A673 (cell line): ENCODE measurements around the gene GRIN3A. TPM values are rescaled to one million over a fixed set of nuclear protein-coding genes. Genes with fewer than 3 reads are reported as not detected.
"Not testable (repeated sequence)": the region's sequence is repeated elsewhere in the genome, so short reads cannot be mapped to it uniquely, and the experiment has no call there.

ENCODE experiments used
- BruUV-seq: library from RNA; stranded (reverse); fragments of 400-500 nt; replicated peaks from 2 replicates; lab custom pipeline; 2021; lab: Mats Ljungman, UMichigan
- CTCF ChIA-PET: fragments of 300-600 bp; sonication (Branson Sonifier 250); formaldehyde crosslinking; loops from one replicate; lab custom pipeline; 2022; ENCODE audit warnings: antibody characterized with exemption; lab: Charles Lee
- POLR2A ChIA-PET: fragments of 300-600 bp; sonication (Branson Sonifier 250); formaldehyde crosslinking; loops from one replicate; lab custom pipeline; 2022; ENCODE audit warnings: antibody characterized with exemption; ENCODE audit not compliant: low non-redundant PET; lab: Charles Lee
- DNase-seq: peaks from one replicate; pipeline ENCODE4 v3.0.0-alpha.2; 2015; ENCODE audit warnings: low spot score
- H3K27ac ChIP-seq: fragments of 200-600 bp; sonication (generic); 2 replicates; pipeline ENCODE4 v1.5.1; 2016; ENCODE audit warnings: mixed run types, low read depth, mild to moderate bottlenecking, mixed read lengths, antibody characterized with exemption, low read length; ENCODE audit not compliant: poor library complexity, severe bottlenecking
- H3K27me3 ChIP-seq: fragments of 200-600 bp; sonication (generic); replicated peaks from 2 replicates; pipeline ENCODE4 v1.6.1; 2017; ENCODE audit warnings: mixed run types, low read depth, mild to moderate bottlenecking, mixed read lengths, antibody characterized with exemption, low read length; ENCODE audit not compliant: insufficient read depth, poor library complexity
- H3K36me3 ChIP-seq: fragments of 200-600 bp; sonication (generic); 2 replicates; pipeline ENCODE4 v1.6.1; 2016; ENCODE audit warnings: mixed run types, mild to moderate bottlenecking, mixed read lengths, antibody characterized with exemption, low read length; ENCODE audit not compliant: insufficient read depth, poor library complexity, severe bottlenecking
- H3K4me1 ChIP-seq: fragments of 200-600 bp; sonication (generic); 2 replicates; pipeline ENCODE4 v1.6.1; 2017; ENCODE audit warnings: mixed run types, mild to moderate bottlenecking, mixed read lengths, antibody characterized with exemption, low read length; ENCODE audit not compliant: insufficient read depth, poor library complexity, severe bottlenecking
- H3K4me3 ChIP-seq: fragments of 200-600 bp; sonication (generic); 2 replicates; pipeline ENCODE4 v1.5.1; 2016; ENCODE audit warnings: low read depth, mixed run types, mild to moderate bottlenecking, mixed read lengths, low read length; ENCODE audit not compliant: poor library complexity, severe bottlenecking
- H3K9me3 ChIP-seq: fragments of 200-600 bp; sonication (generic); 2 replicates; pipeline ENCODE4 v1.6.1; 2016; ENCODE audit warnings: mixed run types, low read depth, mild to moderate bottlenecking, mixed read lengths, antibody characterized with exemption, low read length; ENCODE audit not compliant: poor library complexity, severe bottlenecking
- EZH2 ChIP-seq: fragments of 200-600 bp; sonication (generic); IDR thresholded peaks from 2 replicates; pipeline ENCODE4 v1.6.1; 2017; ENCODE audit warnings: borderline replicate concordance, low read depth, mild to moderate bottlenecking, mixed read lengths, antibody characterized with exemption, low read length; ENCODE audit not compliant: poor library complexity, severe bottlenecking
- intact Hi-C: fragments of 100-400 bp; cut with micrococcal nuclease; formaldehyde crosslinking; loops from one replicate; pipeline ENCODE4 v1.10.0; 2022; ENCODE audit not compliant: unreplicated experiment
- total RNA-seq: library from RNA; stranded (reverse); gene quantifications from 2 replicates; pipeline ENCODE4 v1.2.3, GENCODE V29; 2021
- TF ChIP-seq, protein P1 (sequence below): fragments of 300-800, 200-600 bp; sonication (generic); conservative IDR thresholded peaks from 2 replicates; pipeline ENCODE4 v1.5.1; 2017; ENCODE audit warnings: low read depth, mild to moderate bottlenecking, antibody characterized with exemption, low read length, moderate library complexity, mixed read lengths

GRIN3A gene
- total RNA-seq, 1 experiment from 2014 or later, result not detected

DNA sequence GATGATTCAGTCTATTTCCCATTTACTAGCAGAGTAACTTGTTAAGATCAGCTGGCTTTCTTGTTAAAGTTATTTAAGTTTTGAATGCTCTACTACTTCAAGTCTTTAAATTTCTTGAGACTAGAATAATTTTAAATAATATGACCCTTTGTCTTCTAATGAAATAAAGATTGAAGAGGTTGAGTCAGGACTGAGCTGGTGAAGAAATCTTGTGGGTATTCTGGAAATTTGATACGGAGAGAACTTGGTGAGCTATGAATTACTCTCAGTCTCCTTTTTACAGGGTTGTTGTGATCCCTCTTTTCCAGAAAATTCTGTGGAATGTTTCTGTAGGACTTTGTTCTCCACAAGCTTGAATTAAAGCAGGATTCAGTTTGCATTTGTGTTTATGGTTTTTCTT is 175.5 kb downstream of the GRIN3A start:
- BruUV-seq, result no TSS peak
- H3K27ac ChIP-seq, result no peak overlapping the region
- peaks cover 42% of the 10 kb centered on the region for H3K36me3 ChIP-seq
- ChIA-PET CTCF (no interaction called here), POLR2A (no interaction called here)
- no peak for TF ChIP-seq EZH2
- TF ChIP-seq, protein P1, sequence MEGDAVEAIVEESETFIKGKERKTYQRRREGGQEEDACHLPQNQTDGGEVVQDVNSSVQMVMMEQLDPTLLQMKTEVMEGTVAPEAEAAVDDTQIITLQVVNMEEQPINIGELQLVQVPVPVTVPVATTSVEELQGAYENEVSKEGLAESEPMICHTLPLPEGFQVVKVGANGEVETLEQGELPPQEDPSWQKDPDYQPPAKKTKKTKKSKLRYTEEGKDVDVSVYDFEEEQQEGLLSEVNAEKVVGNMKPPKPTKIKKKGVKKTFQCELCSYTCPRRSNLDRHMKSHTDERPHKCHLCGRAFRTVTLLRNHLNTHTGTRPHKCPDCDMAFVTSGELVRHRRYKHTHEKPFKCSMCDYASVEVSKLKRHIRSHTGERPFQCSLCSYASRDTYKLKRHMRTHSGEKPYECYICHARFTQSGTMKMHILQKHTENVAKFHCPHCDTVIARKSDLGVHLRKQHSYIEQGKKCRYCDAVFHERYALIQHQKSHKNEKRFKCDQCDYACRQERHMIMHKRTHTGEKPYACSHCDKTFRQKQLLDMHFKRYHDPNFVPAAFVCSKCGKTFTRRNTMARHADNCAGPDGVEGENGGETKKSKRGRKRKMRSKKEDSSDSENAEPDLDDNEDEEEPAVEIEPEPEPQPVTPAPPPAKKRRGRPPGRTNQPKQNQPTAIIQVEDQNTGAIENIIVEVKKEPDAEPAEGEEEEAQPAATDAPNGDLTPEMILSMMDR, result no peak
- H3K9me3 ChIP-seq, result no peaks in the 10 kb centered on the region
- no peaks in the 10 kb centered on the region for H3K27me3 ChIP-seq
- DNase-seq, result no peak
- no peaks in the 10 kb centered on the region for H3K4me1 ChIP-seq
- intact Hi-C loops, result no loop called here
- H3K4me3 ChIP-seq, result no peak overlapping the region

DNA sequence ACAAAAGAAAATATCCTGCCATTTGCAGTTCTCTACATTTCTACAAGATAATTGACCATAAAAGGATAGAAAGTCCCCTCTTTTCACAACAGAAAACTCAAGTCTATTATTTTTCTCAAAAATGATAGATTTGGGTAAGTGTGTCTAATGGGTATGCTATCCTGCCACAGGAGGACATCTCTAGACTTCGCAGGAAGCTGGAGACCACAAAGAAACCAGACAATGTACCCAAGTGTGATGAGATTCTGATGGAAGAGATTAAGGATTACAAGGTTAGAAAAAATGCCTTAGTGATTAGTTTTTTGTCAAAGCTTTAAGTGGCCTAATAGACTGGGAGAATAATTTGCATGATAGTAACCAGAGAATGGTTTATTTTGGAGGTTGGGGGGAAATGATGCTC is 176.7 kb downstream of the GRIN3A start:
- no peaks in the 10 kb centered on the region for H3K27me3 ChIP-seq
- H3K36me3 ChIP-seq, result peaks cover 50% of the 10 kb centered on the region
- H3K9me3 ChIP-seq, result no peaks in the 10 kb centered on the region
- no peaks in the 10 kb centered on the region for H3K4me1 ChIP-seq
- intact Hi-C loops, result no loop called here
- ChIA-PET POLR2A (no interaction called here), CTCF (no interaction called here)
- TF ChIP-seq, protein P1, result no peak
- no peak for TF ChIP-seq EZH2
- no peak overlapping the region for H3K4me3 ChIP-seq
- no TSS peak for BruUV-seq
- DNase-seq, result no peak
- H3K27ac ChIP-seq, result no peak overlapping the region

GRCh38 chr9:101549472-101550098 is 188.9 kb downstream of the GRIN3A start:
- CTCF ChIA-PET, BruUV-seq, H3K9me3 ChIP-seq, H3K27ac ChIP-seq, POLR2A ChIA-PET, intact Hi-C loops, DNase-seq, H3K27me3 ChIP-seq, H3K4me3 ChIP-seq, H3K4me1 ChIP-seq: not testable (repeated sequence)
- TF ChIP-seq, protein P1, result peak; percentile 28; the same call in 1 of the 2 replicates
- H3K36me3 ChIP-seq, result peaks cover 81% of the 10 kb centered on the region
